IMR-90 (cell line): ENCODE results near the gene PTPN11. TPM values are rescaled to one million over a fixed set of nuclear protein-coding genes. Genes with fewer than 3 reads are reported as not detected.

Experiments
- ATAC-seq: fragments of 200-7000 bp; cut with Tn5 transposase; 2 replicates; pipeline ENCODE4 v1.9.1; 2020; ENCODE audit warnings: low read depth, mild to moderate bottlenecking, moderate library complexity
- BruUV-seq: library from RNA; stranded (reverse); fragments of 400-500 nt; replicated peaks from 2 replicates; lab custom pipeline; 2021; lab: Mats Ljungman, UMichigan
- CTCF ChIA-PET: fragments of 300-600 bp; formaldehyde crosslinking; extraction: SDS; loops from one replicate; lab custom pipeline; 2021; ENCODE audit warnings: antibody characterized with exemption; lab: Yijun Ruan, JAX
- POLR2A ChIA-PET: fragments of 300-600 bp; sonication (Branson Sonifier 250); formaldehyde crosslinking; loops from one replicate; lab custom pipeline; 2022; ENCODE audit warnings: antibody characterized with exemption; ENCODE audit not compliant: unreplicated experiment; lab: Charles Lee
- DNase-seq: peaks from one replicate; pipeline ENCODE4 v3.0.0; 2013
- H2AFZ ChIP-seq: replicated peaks from 2 replicates; pipeline ENCODE3; 2013; ENCODE audit warnings: low read length, mild to moderate bottlenecking; ENCODE audit not compliant: poor library complexity
- H2AK5ac ChIP-seq: 2 replicates; pipeline ENCODE4 v1.6.1; 2013; ENCODE audit warnings: low read depth, low read length, inconsistent platforms
- H2AK9ac ChIP-seq: replicated peaks from 2 replicates; pipeline ENCODE3; 2013; ENCODE audit warnings: mild to moderate bottlenecking, low read depth, low read length, moderate library complexity; ENCODE audit not compliant: poor library complexity
- H2BK120ac ChIP-seq: 2 replicates; pipeline ENCODE4 v1.6.1; 2013; ENCODE audit warnings: low read depth, low read length, inconsistent platforms
- H2BK15ac ChIP-seq: 3 replicates; pipeline ENCODE4 v1.6.1; 2013; ENCODE audit warnings: low read depth, low read length, inconsistent platforms
- H2BK20ac ChIP-seq: 2 replicates; pipeline ENCODE4 v1.6.1; 2013; ENCODE audit warnings: low read depth, mild to moderate bottlenecking, inconsistent platforms, low read length, moderate library complexity
- H2BK5ac ChIP-seq: 2 replicates; pipeline ENCODE4 v1.6.1; 2013; ENCODE audit warnings: mild to moderate bottlenecking, low read depth, low read length, inconsistent platforms; ENCODE audit not compliant: poor library complexity, severe bottlenecking
- H3K14ac ChIP-seq: replicated peaks from 2 replicates; pipeline ENCODE4 v1.6.1; 2013; ENCODE audit warnings: low read depth, low read length, inconsistent platforms
- H3K18ac ChIP-seq: 2 replicates; pipeline ENCODE4 v1.6.1; 2013; ENCODE audit warnings: low read depth, low read length, control low read depth
- H3K23ac ChIP-seq: 2 replicates; pipeline ENCODE4 v1.6.1; 2013; ENCODE audit warnings: low read depth, low read length, inconsistent platforms
- H3K27ac ChIP-seq: 2 replicates; pipeline ENCODE4 v1.5.1; 2013; ENCODE audit warnings: mild to moderate bottlenecking, control low read depth, low read length; ENCODE audit not compliant: insufficient read depth
- H3K27me3 ChIP-seq: 2 replicates; pipeline ENCODE4 v1.6.1; 2013; ENCODE audit warnings: low read length; ENCODE audit not compliant: control insufficient read depth, insufficient read depth
- H3K36me3 ChIP-seq: 2 replicates; pipeline ENCODE4 v1.6.1; 2013; ENCODE audit warnings: low read length, mixed read lengths; ENCODE audit not compliant: control insufficient read depth, insufficient read depth
- H3K4ac ChIP-seq: 2 replicates; pipeline ENCODE4 v1.6.1; 2013; ENCODE audit warnings: low read depth, low read length, inconsistent platforms
- H3K4me1 ChIP-seq: 2 replicates; pipeline ENCODE4 v1.6.1; 2013; ENCODE audit warnings: low read length, mixed read lengths; ENCODE audit not compliant: control insufficient read depth, insufficient read depth
- H3K4me2 ChIP-seq: 2 replicates; pipeline ENCODE4 v1.6.1; 2013; ENCODE audit warnings: low read depth, mild to moderate bottlenecking, control low read depth, low read length, moderate library complexity
- H3K4me3 ChIP-seq: 2 replicates; pipeline ENCODE4 v1.5.1; 2013; ENCODE audit warnings: low read depth, mild to moderate bottlenecking, control low read depth, low read length, moderate library complexity; ENCODE audit not compliant: insufficient read depth
- H3K56ac ChIP-seq: 2 replicates; pipeline ENCODE4 v1.6.1; 2013; ENCODE audit warnings: low read length, inconsistent platforms; ENCODE audit not compliant: insufficient read depth; ENCODE audit errors: extremely low read depth
- H3K79me1 ChIP-seq, 2 experiments: 2 replicates each; pipeline ENCODE4 v1.6.1; 2013; ENCODE audit warnings: low read length in 2 of 2, inconsistent platforms in 1 of 2, low read depth in 1 of 2
- H3K9ac ChIP-seq: 2 replicates; pipeline ENCODE4 v1.6.1; 2013; ENCODE audit warnings: low read depth, low read length, control low read depth
- H3K9me1 ChIP-seq: 2 replicates; pipeline ENCODE4 v1.6.1; 2013; ENCODE audit warnings: low read length, inconsistent platforms; ENCODE audit not compliant: insufficient read depth
- H3K9me3 ChIP-seq: 2 replicates; pipeline ENCODE4 v1.6.1; 2013; ENCODE audit warnings: low read length; ENCODE audit not compliant: control insufficient read depth, insufficient read depth
- H4K20me1 ChIP-seq: 2 replicates; pipeline ENCODE4 v1.6.1; 2013; ENCODE audit warnings: low read length, inconsistent platforms; ENCODE audit not compliant: insufficient read depth
- H4K5ac ChIP-seq: 2 replicates; pipeline ENCODE4 v1.6.1; 2013; ENCODE audit warnings: mild to moderate bottlenecking, low read depth, low read length, control low read depth
- H4K8ac ChIP-seq, 2 experiments: 2 replicates each; pipeline ENCODE4 v1.6.1; 2013; ENCODE audit warnings: low read depth in 2 of 2, low read length in 2 of 2, control low read depth in 1 of 2, inconsistent platforms in 1 of 2
- H4K91ac ChIP-seq: 2 replicates; pipeline ENCODE4 v1.6.1; 2013; ENCODE audit warnings: low read depth, low read length, inconsistent platforms; ENCODE audit not compliant: insufficient read depth
- BHLHE40 ChIP-seq: fragments of 150-350 bp; IDR thresholded peaks from 2 replicates; pipeline ENCODE4 v1.6.1; 2016; ENCODE audit warnings: mild to moderate bottlenecking, low read depth, low read length
- CEBPB ChIP-seq: IDR thresholded peaks from 2 replicates; pipeline ENCODE4 v1.6.1; 2012; ENCODE audit warnings: low read depth, low read length, improper control_type of control experiment
- MAZ ChIP-seq: IDR thresholded peaks from 2 replicates; pipeline ENCODE4 v1.6.1; 2012; ENCODE audit warnings: low read depth, mild to moderate bottlenecking, low read length, improper control_type of control experiment, moderate library complexity, borderline replicate concordance
- NFE2L2 ChIP-seq: fragments of 150-350 bp; IDR thresholded peaks from 2 replicates; pipeline ENCODE4 v1.6.1; 2016; ENCODE audit warnings: low read depth, mild to moderate bottlenecking, low read length
- POLR2A ChIP-seq: IDR thresholded peaks from 2 replicates; pipeline ENCODE4 v1.6.1; 2012; ENCODE audit warnings: mild to moderate bottlenecking, low read depth, low read length
- RAD21 ChIP-seq: IDR thresholded peaks from 2 replicates; pipeline ENCODE4 v1.6.1; 2012; ENCODE audit warnings: low read length, improper control_type of control experiment
- RCOR1 ChIP-seq: IDR thresholded peaks from 2 replicates; pipeline ENCODE4 v1.6.1; 2012; ENCODE audit warnings: mild to moderate bottlenecking, low read length, improper control_type of control experiment; ENCODE audit not compliant: insufficient replicate concordance
- WGBS, 2 experiments: methylation state at CpG; one replicate each; pipeline versions ENCODE4 v1.1.5 to v1.1.7; 2013; ENCODE audit warnings: missing lambda C conversion rate in 2 of 2; ENCODE audit not compliant: insufficient read length in 1 of 2; ENCODE audit errors: extremely low coverage in 2 of 2; 5-methylcytosine and 5-hydroxymethylcytosine counted together
- dilution Hi-C: fragments of 300-500 bp; cut with HindIII; formaldehyde crosslinking; loops from one replicate; pipeline ENCODE4 v1.14.3; 2018; ENCODE audit warnings: low sequenced_read_pairs; ENCODE audit not compliant: unreplicated experiment
- in situ Hi-C: fragments of 300-500 bp; cut with MboI; formaldehyde crosslinking; loops from 3 replicates; pipeline ENCODE4 v1.14.3; 2019; ENCODE audit warnings: low sequenced_read_pairs, inconsistent platforms, mixed read lengths
- intact Hi-C: fragments of 100-400 bp; cut with micrococcal nuclease; formaldehyde crosslinking; loops from 2 replicates; pipeline ENCODE4 v1.10.0; 2022
- polyA plus RNA-seq, 3 experiments: library from polyadenylated mRNA; depleted of rRNA; stranded (reverse); fragments of >200 nt; gene quantifications; 2 replicates each; pipeline ENCODE4 v1.2.3, GENCODE V29; 2012; ENCODE audit warnings: low replicate concordance in 1 of 3
- total RNA-seq: library from RNA; depleted of rRNA; stranded (reverse); fragments of >200 nt; gene quantifications from 2 replicates; pipeline ENCODE4 v1.2.3, GENCODE V29; 2012
- TF ChIP-seq, protein P1 (sequence below): fragments of 150-350 bp; IDR thresholded peaks from 2 replicates; pipeline ENCODE4 v1.6.1; 2016; ENCODE audit warnings: low read depth, mild to moderate bottlenecking, low read length, moderate library complexity, borderline replicate concordance

Gene PTPN11
- total and polyA plus RNA-seq, 2 of the 4 experiments (the other 2 are of a cell fraction), result 52.9 to 135 TPM

DNA sequence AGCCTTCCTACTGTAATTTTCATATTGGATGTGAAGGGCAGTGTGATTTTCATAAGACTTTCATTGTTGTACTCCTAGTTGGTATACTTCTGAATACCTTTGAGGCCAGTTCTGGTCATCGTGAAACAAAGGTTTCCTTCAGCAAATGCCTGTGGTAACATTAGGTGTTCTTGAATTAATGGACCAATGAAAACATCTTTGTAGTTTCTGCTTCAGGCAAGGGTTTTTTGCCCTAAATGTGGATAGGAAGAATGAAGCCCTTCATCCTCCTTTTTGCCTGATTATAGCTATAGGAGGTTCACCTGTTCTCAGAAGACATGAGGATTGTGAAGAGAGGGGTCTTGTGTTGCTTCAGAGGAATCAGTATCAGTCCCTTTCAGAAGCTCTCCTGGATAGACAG, 60.7 kb downstream of the PTPN11 start:
- no peaks in the 10 kb centered on the region for H3K4me1 ChIP-seq
- no peak overlapping the region for H2AFZ ChIP-seq
- no peak overlapping the region for H3K9ac ChIP-seq
- CTCF ChIA-PET, result no interaction called here
- no peak overlapping the region for H2AK9ac ChIP-seq
- no peak for ATAC-seq
- no peak overlapping the region for H3K4me3 ChIP-seq
- no CpG with 5 or more reads among the region's 1 CpG for WGBS, 2 experiments
- H2AK5ac ChIP-seq, result no peak overlapping the region
- no peak overlapping the region for H4K91ac ChIP-seq
- no peak overlapping the region for H2BK5ac ChIP-seq
- H3K23ac ChIP-seq, result no peak overlapping the region
- BruUV-seq, result no TSS peak
- no peak overlapping the region for H3K56ac ChIP-seq
- no peaks in the 10 kb centered on the region; the same call in 1 of the 2 replicates for H4K20me1 ChIP-seq
- no peak overlapping the region for H3K4me2 ChIP-seq
- H3K9me1 ChIP-seq, result peaks cover 7% of the 10 kb centered on the region; the same call in 1 of the 2 replicates
- TF ChIP-seq, protein P1, sequence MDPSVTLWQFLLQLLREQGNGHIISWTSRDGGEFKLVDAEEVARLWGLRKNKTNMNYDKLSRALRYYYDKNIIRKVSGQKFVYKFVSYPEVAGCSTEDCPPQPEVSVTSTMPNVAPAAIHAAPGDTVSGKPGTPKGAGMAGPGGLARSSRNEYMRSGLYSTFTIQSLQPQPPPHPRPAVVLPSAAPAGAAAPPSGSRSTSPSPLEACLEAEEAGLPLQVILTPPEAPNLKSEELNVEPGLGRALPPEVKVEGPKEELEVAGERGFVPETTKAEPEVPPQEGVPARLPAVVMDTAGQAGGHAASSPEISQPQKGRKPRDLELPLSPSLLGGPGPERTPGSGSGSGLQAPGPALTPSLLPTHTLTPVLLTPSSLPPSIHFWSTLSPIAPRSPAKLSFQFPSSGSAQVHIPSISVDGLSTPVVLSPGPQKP, result no peak
- TF ChIP-seq MAZ, result no peak
- no peak for TF ChIP-seq BHLHE40
- no peak for TF ChIP-seq POLR2A
- TF ChIP-seq CEBPB, result no peak
- no peak for TF ChIP-seq NFE2L2
- no peak for TF ChIP-seq RCOR1
- TF ChIP-seq RAD21, result no peak
- in situ Hi-C loops, result no loop called here
- no peak overlapping the region for H2BK15ac ChIP-seq
- H3K27me3 ChIP-seq, result no peaks in the 10 kb centered on the region
- no peak overlapping the region for H3K27ac ChIP-seq
- peaks cover 20 to 21% of the 10 kb centered on the region in 2 experiments for H3K79me1 ChIP-seq
- no peaks in the 10 kb centered on the region for H3K9me3 ChIP-seq
- DNase-seq, result no peak
- H4K5ac ChIP-seq, result no peak overlapping the region
- POLR2A ChIA-PET, result no interaction called here
- no peak overlapping the region for H3K14ac ChIP-seq
- no peak overlapping the region for H2BK120ac ChIP-seq
- intact Hi-C loops, result no loop called here
- no peak overlapping the region for H3K18ac ChIP-seq
- H4K8ac ChIP-seq, result no peak overlapping the region
- dilution Hi-C loops, result no loop called here
- no peak overlapping the region for H3K4ac ChIP-seq
- H3K36me3 ChIP-seq, result peaks cover 56% of the 10 kb centered on the region
- no peak overlapping the region for H2BK20ac ChIP-seq
